ENCODE measurements around the gene DDX19B.
A peak's percentile ranks its signal among the peaks of the same experiment; 100 is the strongest.
"Not testable (repeated sequence)": the region's sequence is repeated elsewhere in the genome, so short reads cannot be mapped to it uniquely, and the experiment has no call there.

Gene DDX19B

DNA sequence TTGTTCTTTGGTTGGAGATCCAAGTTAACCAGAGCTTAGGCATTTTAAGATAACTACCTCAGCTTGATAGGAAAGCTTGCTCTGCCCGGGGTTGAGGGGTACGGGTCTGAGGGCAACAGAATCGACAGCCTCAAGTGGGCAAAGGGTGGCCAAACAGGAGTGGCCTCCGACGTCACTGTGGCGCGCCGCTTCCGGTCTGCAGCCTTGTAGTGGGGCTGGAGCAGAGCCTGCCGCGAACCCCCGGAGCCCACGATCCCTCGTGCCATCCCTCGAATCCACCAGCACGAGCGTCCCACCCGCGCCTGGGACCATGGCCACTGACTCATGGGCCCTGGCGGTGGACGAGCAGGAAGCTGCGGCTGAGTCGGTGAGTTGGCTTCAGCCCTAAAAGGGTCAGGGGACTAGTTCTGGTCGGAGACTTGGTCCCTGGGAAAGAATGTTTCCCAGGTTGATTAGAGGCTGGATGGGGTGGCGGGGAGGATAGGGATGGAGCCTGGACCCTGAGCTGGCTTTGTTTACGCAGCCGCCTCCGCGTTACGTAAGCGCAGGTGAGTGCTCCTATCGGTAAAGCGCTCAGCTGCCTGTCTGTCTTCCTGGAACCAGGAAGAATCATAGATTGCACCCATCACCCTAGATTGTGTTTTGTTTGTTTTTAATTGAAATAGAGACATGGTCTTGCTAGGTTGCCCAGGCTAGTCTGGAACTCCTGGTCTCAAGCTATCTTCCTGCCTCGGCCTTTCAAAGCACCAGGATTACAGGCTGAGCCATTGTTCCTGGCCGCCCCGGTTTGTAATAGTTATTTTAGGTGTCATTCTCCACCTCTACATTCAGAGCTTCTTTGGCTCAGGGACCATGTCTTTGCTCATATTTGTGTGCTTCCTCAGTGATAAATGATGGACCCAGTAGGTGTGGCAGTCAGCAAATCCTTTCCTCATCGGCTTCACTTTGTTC lies at the start of gene DDX19B:
Gene DDX19B (plus strand): TSS at position 199 of the 951 bp plus-strand sequence. CDS start 112 bp downstream, at position 311.
- DNase-seq (ENCODE audit: low spot score), result peak; percentile 87

GRCh38 chr16:70249697-70250096 lies 49.3 kb upstream of the DDX19B start:
- DNase-seq (ENCODE audit: low spot score), result not testable (repeated sequence)

- peak; percentile 15 for DNase-seq (ENCODE audit: low spot score)
Measured at GRCh38 chr16:70250748-70251628, 48.0 kb upstream of the DDX19B start.

- DNase-seq (ENCODE audit: low spot score), result peak; percentile 92
Measured at GRCh38 chr16:70251629-70252354, 47.2 kb upstream of the DDX19B start, which contains the start of gene EXOSC6. Gene EXOSC6 (minus strand): TSS chr16:70251940. CDS start chr16:70251900, 40 bp downstream.

DNA sequence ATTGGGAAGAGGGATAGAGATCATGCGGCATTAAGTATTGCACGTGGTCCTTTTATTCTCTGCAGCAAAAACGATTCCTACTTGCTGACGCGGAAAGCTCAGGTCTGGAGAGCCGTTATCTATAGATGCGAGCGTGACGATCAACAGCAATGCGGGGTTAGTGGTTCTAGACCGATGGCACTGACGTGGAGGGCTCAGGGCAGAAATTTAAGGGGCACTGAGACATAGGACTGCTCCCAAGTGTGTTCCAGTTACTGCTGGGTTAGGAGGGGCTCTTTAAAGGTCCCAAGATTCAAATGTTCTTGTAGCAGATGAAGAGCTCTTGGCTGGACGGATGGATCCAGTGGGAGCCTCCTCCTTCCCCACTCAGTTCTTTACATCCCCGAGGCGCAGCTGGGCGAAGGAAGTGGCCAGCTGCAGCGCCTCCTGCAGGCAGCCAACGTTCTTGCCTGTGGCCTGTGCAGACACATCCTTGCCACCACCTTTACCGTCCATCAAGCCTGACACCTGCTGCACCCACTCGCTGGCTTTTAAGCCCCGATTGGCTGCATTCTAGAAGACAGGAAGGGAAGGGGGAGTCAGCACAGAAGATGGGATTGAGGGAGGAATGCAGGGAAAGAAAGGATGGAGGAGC lies 46.5 kb upstream of the DDX19B start:
- DNase-seq (ENCODE audit: low spot score), result peak; percentile 56

GRCh38 chr16:70253291-70254106 lies 45.5 kb upstream of the DDX19B start:
- DNase-seq (ENCODE audit: low spot score), result peak; percentile 50

GRCh38 chr16:70254180-70254964 lies 44.6 kb upstream of the DDX19B start:
- DNase-seq (ENCODE audit: low spot score), result peak; percentile 15

GRCh38 chr16:70254965-70255286 lies 44.1 kb upstream of the DDX19B start:
- no peak for DNase-seq (ENCODE audit: low spot score)

- no peak for DNase-seq (ENCODE audit: low spot score)
Measured at GRCh38 chr16:70255574-70255973, 43.4 kb upstream of the DDX19B start.

GRCh38 chr16:70257391-70257790 lies 41.6 kb upstream of the DDX19B start:
- no peak for DNase-seq (ENCODE audit: low spot score)

DNA sequence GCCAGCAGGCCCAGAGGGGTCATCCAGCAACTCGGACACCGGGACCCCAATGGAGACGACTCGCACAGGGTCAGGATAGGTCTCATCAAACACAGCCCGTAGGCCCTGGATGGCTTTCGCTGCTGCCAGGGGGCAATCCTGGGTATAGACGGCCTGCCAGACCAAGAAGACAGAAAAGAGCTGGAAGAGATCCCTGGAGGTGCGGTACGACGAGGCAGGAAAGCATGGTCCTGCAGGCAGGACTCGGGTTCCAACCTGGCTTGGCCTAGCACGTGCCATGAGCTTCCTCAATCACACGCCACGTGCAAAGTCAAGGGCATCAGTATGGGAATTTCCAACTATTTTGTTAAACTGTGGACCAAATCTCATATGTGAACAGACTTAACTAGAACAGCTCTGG lies 40.9 kb upstream of the DDX19B start:
- no peak for DNase-seq (ENCODE audit: low spot score)

DNA sequence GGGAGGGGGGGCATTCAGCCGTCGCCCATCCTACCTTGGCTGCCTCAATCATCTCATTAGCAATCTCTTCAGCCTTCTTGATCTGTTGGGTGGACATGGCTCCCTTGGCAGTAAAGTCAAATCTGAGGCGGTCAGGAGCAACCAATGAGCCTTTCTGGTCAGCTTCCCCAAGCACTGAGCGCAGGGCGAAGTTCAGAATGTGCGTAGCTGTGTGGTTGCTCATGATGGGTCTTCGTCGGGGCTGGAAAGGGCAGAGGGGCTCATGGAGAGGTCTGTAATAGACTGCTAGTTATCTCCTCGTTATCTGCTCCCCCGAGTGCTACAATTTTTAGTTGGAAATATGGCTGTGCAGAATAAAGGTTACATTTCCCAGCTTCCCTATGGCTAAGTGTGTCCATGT lies 40.0 kb upstream of the DDX19B start:
- no peak for DNase-seq (ENCODE audit: low spot score)

DNA sequence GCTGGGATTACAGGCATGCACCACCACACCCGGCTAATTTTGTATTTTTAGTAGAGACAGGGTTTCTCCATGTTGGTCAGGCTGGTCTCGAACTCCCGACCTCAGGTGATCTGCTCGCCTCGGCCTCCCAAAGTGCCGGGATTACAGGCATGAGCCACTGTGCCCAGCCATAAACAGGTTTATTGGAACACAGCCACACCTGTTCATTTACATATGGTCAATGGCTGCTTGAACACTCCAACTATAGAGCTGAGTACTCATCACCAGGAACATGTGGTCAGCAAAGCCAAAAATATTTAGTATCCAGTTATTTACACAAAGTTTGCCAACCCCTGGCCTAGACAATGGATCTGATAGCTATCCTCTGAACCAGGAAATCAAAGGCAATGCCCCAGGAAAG lies 39.1 kb upstream of the DDX19B start:
- DNase-seq (ENCODE audit: low spot score), result not testable (repeated sequence)

GRCh38 chr16:70267516-70267915 lies 31.5 kb upstream of the DDX19B start:
- peak; percentile 61 for DNase-seq (ENCODE audit: low spot score)

- DNase-seq (ENCODE audit: low spot score), result not testable (repeated sequence)
Measured at GRCh38 chr16:70267922-70268321, 31.1 kb upstream of the DDX19B start.

- DNase-seq (ENCODE audit: low spot score), result no peak
Measured at GRCh38 chr16:70269471-70269870, 29.5 kb upstream of the DDX19B start.

- peak; percentile 52 for DNase-seq (ENCODE audit: low spot score)
Measured at GRCh38 chr16:70270176-70270575, 28.8 kb upstream of the DDX19B start.

DNA sequence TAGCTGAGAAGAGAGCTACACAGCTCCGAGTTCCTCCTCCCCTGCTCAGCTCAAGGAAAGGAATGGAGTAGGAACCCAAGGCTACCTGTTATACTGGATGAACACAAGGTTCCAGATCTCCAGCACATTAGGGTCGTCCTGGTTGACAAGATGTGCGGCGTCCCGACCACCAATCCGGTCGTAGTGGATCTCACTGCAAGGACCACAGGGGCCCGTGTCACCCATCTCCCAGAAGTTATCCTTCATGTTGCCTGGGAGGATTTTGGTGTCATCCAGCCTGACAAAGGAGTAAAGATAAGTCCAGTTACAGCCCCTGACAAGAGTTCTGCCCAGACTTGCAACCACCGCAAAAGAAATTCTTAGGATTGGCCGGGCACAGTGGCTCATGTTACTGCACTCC lies 27.3 kb upstream of the DDX19B start:
- no peak for DNase-seq (ENCODE audit: low spot score)

DNA sequence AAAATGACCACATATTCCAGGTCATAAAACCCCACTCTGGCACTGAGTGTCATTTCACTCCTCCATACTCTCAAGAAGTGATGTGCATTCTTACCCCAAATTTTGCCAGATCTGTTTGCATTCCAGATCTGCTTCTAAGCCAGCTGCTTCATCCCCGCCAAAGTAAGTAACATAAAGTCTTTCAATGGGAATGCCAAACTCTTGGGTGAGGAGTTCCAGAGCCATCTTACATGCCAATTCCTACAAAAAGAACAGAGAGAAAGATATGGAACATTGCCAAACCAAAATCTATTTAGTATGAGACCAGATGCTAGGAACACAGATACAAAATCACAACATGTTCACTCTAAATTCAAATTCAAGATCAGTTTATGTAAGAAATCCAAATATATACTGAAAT lies 22.6 kb upstream of the DDX19B start:
- DNase-seq (ENCODE audit: low spot score), result no peak
